Activated T-cell treated with anti-CD3 and anti-CD28 coated beads for 4 hours (primary cell): ENCODE data around the gene CLCN1.
"Not testable (repeated sequence)": the region's sequence is repeated elsewhere in the genome, so short reads cannot be mapped to it uniquely, and the experiment has no call there.

Experiments used
- DNase-seq: peaks from one replicate; pipeline ENCODE4 v3.0.0-alpha.2; 2020

Gene CLCN1

GRCh38 chr7:143315776-143316175 is at the start of gene CLCN1:
Gene CLCN1, plus strand, starts transcription at chr7:143316111. Its CDS starts 102 bp downstream, at chr7:143316213.
- no peak for DNase-seq

DNA sequence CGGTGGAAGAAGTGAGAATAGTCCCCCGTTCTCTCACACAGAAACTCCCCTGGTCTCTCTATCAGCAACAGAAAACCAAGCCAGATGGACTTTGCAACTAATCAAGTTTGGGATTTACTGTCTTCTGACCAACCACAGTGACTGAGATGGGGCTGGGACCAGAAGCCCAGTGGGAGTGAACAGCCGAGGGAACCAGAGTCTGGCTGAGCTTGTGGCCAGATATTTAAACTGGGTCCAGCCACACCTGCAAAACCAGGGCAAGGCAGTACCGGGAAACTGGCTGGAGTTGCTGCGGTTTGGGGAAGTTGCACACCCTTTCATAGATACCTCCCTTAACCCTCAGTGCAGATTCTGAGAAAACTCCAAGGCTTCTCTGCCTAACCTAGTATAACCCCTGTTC is 46.7 kb upstream of the CLCN1 start:
- no peak for DNase-seq

DNA sequence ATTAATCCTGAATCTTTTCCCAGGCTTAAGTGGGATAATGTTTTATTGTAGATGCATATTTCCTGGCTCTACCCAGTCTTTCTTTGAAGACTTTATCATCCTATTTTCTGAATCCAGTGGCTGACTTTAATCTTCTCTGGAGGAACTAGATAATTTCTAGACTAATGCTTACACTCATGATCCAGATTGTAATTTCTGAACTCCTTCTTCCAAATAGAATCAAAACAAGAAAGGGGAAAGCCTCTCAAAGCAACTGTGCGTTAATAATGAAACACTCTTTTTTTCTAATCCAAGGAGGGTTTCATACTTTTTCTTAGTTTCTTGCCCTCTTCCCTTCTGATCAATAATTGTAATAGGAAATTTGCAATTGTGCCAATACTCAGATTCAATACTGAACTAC is 44.7 kb upstream of the CLCN1 start:
- DNase-seq = no peak

- no peak for DNase-seq
Observed at GRCh38 chr7:143272871-143273270, 43.0 kb upstream of the CLCN1 start.

DNA sequence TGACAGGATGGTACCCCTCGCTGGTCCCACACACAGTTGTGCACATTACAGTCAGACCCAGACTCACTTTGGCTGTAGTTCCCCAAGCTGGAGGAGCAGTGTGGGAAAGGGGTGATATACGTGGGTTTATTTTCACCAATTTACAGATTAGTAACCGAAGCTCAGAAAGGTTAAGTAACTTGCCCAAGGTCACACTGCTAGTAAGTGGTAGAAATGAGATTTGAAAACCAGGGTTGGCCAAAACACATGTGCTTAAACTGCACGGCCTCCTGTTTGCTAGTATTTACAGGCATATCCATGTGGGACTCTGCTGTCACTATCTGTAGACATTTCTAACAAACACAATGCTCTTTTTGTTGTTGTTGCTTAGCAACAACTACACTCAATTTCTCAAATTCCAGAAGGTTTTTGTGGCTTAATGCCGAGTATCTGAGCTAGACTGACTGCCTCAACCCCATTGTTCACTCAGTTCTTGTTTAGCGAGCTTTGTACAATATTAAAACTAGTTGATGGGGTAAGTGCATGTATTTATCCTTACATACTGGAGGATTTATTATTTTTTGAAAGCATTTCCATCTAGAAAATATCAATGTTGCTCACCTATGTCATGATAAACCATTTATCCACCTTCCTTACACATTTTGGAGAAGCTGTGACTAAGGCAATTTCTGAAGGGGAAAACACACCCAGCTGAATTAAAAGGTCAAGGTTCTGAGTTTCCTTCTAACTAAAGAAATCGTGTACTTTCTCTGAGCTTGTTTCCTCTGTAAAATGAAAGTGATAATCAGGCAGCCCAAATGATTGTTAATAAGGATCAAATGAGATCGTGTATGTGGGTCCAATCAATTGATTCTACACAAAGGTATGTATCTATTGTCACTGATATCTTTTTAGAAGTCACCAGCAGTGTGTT is 36.5 kb upstream of the CLCN1 start:
- no peak for DNase-seq

- DNase-seq = no peak
Observed at GRCh38 chr7:143280160-143280559, 35.8 kb upstream of the CLCN1 start.

GRCh38 chr7:143280566-143280965 is 35.3 kb upstream of the CLCN1 start:
- DNase-seq = no peak

- no peak for DNase-seq
Observed at GRCh38 chr7:143281529-143281928, 34.4 kb upstream of the CLCN1 start.

DNA sequence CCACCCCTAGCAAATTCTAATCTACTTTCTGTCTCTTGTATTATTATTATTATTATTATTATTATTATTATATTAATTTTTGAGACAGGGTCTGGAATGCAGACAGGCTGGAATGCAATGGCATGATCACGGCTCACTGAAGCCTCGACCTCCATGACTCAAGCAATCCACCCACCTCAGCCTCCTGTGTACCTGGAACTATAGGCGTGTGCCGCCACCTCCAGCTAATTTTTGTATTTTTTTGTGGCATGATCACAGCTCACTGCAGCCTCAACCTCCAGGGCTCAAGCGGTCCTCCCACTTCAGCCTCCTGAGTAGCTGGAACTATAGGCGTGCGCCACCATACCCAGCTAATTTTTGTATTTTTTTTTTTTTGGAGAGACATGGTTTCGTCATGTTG is 33.8 kb upstream of the CLCN1 start:
- DNase-seq = no peak

DNA sequence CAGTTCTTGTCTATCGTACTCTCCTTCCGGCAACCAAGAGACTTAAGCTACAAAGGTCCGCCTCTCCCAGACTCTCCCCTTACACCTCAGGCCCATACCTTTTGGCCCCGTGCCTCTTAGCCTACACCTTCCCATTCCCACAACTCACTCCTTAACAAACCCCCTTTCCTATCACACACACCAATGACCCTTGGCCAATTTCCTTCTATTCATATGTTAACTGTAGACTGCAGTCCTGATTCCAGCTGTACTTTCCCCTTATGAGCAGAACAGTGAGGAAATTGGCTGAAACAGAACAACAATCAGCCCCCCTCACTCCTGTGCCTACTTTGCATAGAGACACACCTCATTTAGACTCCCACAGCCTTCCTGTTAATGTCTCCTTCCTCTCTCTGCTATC is 32.5 kb upstream of the CLCN1 start:
- DNase-seq = no peak

DNA sequence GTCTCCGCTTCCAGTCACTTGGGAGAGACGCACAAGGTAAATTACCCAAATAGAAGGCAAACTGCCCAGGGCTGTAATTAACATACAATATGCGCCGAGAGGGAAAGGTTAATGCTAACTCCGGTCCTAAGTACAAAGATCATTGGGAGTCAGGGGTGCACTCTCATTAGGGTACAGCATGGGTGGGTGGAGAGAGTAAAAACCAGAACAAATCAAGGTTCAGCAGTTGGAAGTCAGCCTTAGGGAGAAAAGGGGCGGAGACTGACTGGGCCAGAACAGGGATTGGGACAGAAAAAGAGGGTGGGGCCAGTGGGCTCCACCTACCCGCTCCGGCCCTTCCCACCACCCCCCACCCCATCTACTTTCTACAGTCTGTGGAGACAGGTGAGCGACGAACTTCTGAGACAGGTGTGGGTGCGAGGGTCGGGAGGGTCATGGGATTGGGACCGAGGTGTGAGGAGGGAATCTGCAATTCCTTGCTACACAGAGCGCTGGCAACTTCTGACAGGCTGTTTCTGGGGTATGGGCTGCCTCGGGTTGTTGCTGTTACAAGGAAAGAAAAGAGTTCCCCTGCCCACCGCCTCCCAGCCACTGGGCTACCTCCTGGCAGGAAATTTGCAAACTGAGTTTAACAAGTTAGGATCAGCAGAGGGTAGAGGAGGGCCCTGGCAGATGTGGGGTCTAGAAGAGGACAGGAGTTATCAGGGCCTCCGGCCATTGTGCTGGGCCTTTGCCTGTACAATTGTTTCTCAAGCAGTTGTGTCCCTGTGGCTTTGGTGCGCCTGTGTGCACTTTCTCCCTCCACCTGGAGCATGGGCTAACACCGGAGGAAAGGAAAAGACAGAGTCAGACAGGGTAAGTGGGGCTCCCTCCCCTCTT is 31.1 kb upstream of the CLCN1 start, which contains the start of gene TMEM139:
Gene TMEM139 (plus strand): TSS at position 368 of the 879 bp plus-strand sequence. CDS start 1,000 bp downstream, outside the sequence.
- DNase-seq = no peak

GRCh38 chr7:143285470-143285778 is 30.5 kb upstream of the CLCN1 start:
- DNase-seq = no peak

DNA sequence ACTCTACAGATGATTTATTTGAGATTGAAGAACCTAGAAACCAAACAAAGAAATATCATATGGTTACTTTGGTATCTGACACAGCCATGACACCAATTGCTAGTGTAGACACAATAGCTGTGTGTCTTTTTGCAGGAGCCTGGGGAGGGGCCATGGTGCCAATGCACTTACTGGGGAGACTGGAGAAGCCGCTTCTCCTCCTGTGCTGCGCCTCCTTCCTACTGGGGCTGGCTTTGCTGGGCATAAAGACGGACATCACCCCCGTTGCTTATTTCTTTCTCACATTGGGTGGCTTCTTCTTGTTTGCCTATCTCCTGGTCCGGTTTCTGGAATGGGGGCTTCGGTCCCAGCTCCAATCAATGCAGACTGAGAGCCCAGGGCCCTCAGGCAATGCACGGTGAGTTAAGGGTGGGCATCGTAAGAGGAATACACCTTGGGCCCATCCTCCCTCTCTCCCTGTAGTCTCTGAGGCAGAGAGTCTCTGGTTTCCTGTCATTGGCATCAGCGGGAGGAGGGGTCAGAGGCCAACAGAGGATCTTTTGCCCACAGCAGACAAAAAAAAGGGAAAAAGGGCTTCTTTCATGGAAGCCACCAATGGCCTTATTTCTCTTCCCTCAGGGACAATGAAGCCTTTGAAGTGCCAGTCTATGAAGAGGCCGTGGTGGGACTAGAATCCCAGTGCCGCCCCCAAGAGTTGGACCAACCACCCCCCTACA is 29.9 kb upstream of the CLCN1 start:
- DNase-seq = no peak

DNA sequence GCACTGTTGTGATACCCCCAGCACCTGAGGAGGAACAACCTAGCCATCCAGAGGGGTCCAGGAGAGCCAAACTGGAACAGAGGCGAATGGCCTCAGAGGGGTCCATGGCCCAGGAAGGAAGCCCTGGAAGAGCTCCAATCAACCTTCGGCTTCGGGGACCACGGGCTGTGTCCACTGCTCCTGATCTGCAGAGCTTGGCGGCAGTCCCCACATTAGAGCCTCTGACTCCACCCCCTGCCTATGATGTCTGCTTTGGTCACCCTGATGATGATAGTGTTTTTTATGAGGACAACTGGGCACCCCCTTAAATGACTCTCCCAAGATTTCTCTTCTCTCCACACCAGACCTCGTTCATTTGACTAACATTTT is 29.4 kb upstream of the CLCN1 start:
- DNase-seq = no peak

DNA sequence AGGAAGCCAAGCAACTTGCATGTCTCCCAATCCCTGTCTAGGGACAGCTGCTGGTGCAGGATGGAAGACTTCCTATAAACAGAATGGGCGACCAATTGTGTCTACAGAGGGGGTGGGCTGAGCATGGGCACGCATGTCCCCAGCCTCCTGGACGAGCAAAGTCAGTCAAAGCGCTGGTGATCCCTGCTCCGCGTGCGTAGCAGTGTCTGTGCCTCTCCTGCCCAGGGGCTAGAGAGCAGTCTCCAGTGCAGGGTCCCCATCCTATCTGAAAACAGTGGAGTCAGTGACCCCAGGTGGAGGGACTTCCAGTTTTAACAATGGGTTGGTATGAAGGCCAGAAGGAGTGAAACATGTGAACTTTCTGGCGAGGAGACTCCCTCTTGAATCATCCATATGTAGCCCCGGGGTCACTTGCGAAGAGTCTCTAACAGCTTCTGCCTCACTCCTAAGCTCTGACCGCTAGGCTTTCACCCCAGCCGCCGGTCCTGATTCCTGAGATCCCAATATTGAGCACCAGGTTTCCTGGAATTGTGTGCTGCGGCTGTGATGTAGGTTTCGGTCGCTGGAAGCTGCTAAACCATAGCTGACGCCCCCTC is 28.5 kb upstream of the CLCN1 start:
- DNase-seq = no peak

GRCh38 chr7:143287935-143288826 is 27.7 kb upstream of the CLCN1 start, which contains the start of gene CASP2:
Gene CASP2, plus strand, starts transcription at chr7:143288351. Its CDS starts 105 bp downstream, at chr7:143288456.
- peak; percentile 98 for DNase-seq

GRCh38 chr7:143288836-143289235 is 27.1 kb upstream of the CLCN1 start:
- no peak for DNase-seq

DNA sequence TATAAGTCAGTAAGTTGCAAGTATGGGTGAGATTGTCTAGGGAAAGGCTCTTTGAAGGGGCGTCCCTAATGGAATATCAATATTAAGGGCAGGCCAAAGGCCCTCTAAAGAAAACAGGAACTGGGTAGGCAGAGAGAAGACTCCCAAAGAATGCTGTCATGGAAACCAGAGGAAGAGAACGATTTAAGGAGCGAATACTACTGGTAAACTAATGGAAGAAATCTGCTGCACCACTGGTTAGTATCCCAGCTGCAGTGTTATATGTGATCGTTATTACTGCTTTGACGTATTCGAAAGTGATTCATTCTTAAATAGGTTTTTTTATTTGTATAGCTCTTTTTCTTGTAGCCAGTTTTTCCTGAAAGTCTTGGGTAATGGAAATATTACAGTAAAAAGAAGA is 26.5 kb upstream of the CLCN1 start:
- DNase-seq = no peak

DNA sequence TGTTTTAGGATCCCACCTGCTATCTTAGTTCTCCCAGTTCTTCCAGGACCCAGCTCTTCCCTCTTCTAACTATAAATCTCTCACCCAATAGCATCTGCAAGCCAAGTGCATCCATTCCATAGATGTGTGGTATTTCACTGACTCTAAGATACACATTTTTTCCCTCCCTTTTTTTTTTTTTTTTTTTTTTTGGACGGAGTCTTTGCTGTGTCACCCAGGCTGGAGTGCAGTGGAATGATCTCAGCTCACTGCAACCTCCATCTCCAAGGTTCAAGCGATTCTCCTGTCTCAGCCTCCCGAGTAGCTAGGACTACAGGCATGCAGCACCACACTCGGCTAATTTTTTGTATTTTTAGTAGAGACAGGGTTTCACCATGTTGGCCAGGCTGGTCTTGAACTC is 26.0 kb upstream of the CLCN1 start:
- DNase-seq = not testable (repeated sequence)

- DNase-seq = no peak
Observed at GRCh38 chr7:143290293-143290692, 25.6 kb upstream of the CLCN1 start.

DNA sequence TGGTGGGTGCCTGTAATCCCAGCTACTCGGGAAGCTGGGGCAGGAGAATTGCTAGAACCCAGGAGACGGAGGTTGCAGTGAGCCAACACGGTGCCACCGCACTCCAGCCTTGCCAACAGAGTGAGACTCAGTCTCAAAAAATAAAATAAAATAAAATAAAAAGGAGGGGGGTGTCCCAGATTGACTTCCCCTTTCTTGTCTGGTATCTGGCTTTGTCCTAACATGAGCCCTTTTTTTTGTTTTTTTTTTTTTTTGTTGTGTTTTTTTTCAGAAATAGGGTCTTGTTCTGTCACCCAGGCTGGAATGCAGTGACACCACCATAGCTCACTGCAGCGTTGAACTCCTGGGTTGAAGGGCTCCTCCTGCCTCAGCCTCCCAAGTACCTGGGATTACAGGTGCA is 23.0 kb upstream of the CLCN1 start:
- DNase-seq = no peak

- no peak for DNase-seq
Observed at GRCh38 chr7:143295870-143296269, 20.0 kb upstream of the CLCN1 start.
